IMR-90 (cell line): Measurements from ENCODE around the gene RAB36. TPM values are rescaled to one million over a fixed set of nuclear protein-coding genes. Genes with fewer than 3 reads are reported as not detected.

ENCODE experiments used
- ATAC-seq: fragments of 200-7000 bp; cut with Tn5 transposase; 2 replicates; pipeline ENCODE4 v1.9.1; 2020; ENCODE audit warnings: low read depth, mild to moderate bottlenecking, moderate library complexity
- BruUV-seq: library from RNA; stranded (reverse); fragments of 400-500 nt; replicated peaks from 2 replicates; lab custom pipeline; 2021; lab: Mats Ljungman, UMichigan
- CTCF ChIA-PET: fragments of 300-600 bp; formaldehyde crosslinking; extraction: SDS; loops from one replicate; lab custom pipeline; 2021; ENCODE audit warnings: antibody characterized with exemption; lab: Yijun Ruan, JAX
- POLR2A ChIA-PET: fragments of 300-600 bp; sonication (Branson Sonifier 250); formaldehyde crosslinking; loops from one replicate; lab custom pipeline; 2022; ENCODE audit warnings: antibody characterized with exemption; ENCODE audit not compliant: unreplicated experiment; lab: Charles Lee
- DNase-seq: peaks from one replicate; pipeline ENCODE4 v3.0.0; 2013
- H2AFZ ChIP-seq: replicated peaks from 2 replicates; pipeline ENCODE3; 2013; ENCODE audit warnings: low read length, mild to moderate bottlenecking; ENCODE audit not compliant: poor library complexity
- H2AK5ac ChIP-seq: 2 replicates; pipeline ENCODE4 v1.6.1; 2013; ENCODE audit warnings: low read depth, low read length, inconsistent platforms
- H2AK9ac ChIP-seq: replicated peaks from 2 replicates; pipeline ENCODE3; 2013; ENCODE audit warnings: mild to moderate bottlenecking, low read depth, low read length, moderate library complexity; ENCODE audit not compliant: poor library complexity
- H2BK120ac ChIP-seq: 2 replicates; pipeline ENCODE4 v1.6.1; 2013; ENCODE audit warnings: low read depth, low read length, inconsistent platforms
- H2BK15ac ChIP-seq: 3 replicates; pipeline ENCODE4 v1.6.1; 2013; ENCODE audit warnings: low read depth, low read length, inconsistent platforms
- H2BK20ac ChIP-seq: 2 replicates; pipeline ENCODE4 v1.6.1; 2013; ENCODE audit warnings: low read depth, mild to moderate bottlenecking, inconsistent platforms, low read length, moderate library complexity
- H2BK5ac ChIP-seq: 2 replicates; pipeline ENCODE4 v1.6.1; 2013; ENCODE audit warnings: mild to moderate bottlenecking, low read depth, low read length, inconsistent platforms; ENCODE audit not compliant: poor library complexity, severe bottlenecking
- H3K14ac ChIP-seq: replicated peaks from 2 replicates; pipeline ENCODE4 v1.6.1; 2013; ENCODE audit warnings: low read depth, low read length, inconsistent platforms
- H3K18ac ChIP-seq: 2 replicates; pipeline ENCODE4 v1.6.1; 2013; ENCODE audit warnings: low read depth, low read length, control low read depth
- H3K23ac ChIP-seq: 2 replicates; pipeline ENCODE4 v1.6.1; 2013; ENCODE audit warnings: low read depth, low read length, inconsistent platforms
- H3K27ac ChIP-seq: 2 replicates; pipeline ENCODE4 v1.5.1; 2013; ENCODE audit warnings: mild to moderate bottlenecking, control low read depth, low read length; ENCODE audit not compliant: insufficient read depth
- H3K27me3 ChIP-seq: 2 replicates; pipeline ENCODE4 v1.6.1; 2013; ENCODE audit warnings: low read length; ENCODE audit not compliant: control insufficient read depth, insufficient read depth
- H3K36me3 ChIP-seq: 2 replicates; pipeline ENCODE4 v1.6.1; 2013; ENCODE audit warnings: low read length, mixed read lengths; ENCODE audit not compliant: control insufficient read depth, insufficient read depth
- H3K4ac ChIP-seq: 2 replicates; pipeline ENCODE4 v1.6.1; 2013; ENCODE audit warnings: low read depth, low read length, inconsistent platforms
- H3K4me1 ChIP-seq: 2 replicates; pipeline ENCODE4 v1.6.1; 2013; ENCODE audit warnings: low read length, mixed read lengths; ENCODE audit not compliant: control insufficient read depth, insufficient read depth
- H3K4me2 ChIP-seq: 2 replicates; pipeline ENCODE4 v1.6.1; 2013; ENCODE audit warnings: low read depth, mild to moderate bottlenecking, control low read depth, low read length, moderate library complexity
- H3K4me3 ChIP-seq: 2 replicates; pipeline ENCODE4 v1.5.1; 2013; ENCODE audit warnings: low read depth, mild to moderate bottlenecking, control low read depth, low read length, moderate library complexity; ENCODE audit not compliant: insufficient read depth
- H3K56ac ChIP-seq: 2 replicates; pipeline ENCODE4 v1.6.1; 2013; ENCODE audit warnings: low read length, inconsistent platforms; ENCODE audit not compliant: insufficient read depth; ENCODE audit errors: extremely low read depth
- H3K79me1 ChIP-seq, 2 experiments: 2 replicates each; pipeline ENCODE4 v1.6.1; 2013; ENCODE audit warnings: low read length in 2 of 2, inconsistent platforms in 1 of 2, low read depth in 1 of 2
- H3K9ac ChIP-seq: 2 replicates; pipeline ENCODE4 v1.6.1; 2013; ENCODE audit warnings: low read depth, low read length, control low read depth
- H3K9me1 ChIP-seq: 2 replicates; pipeline ENCODE4 v1.6.1; 2013; ENCODE audit warnings: low read length, inconsistent platforms; ENCODE audit not compliant: insufficient read depth
- H3K9me3 ChIP-seq: 2 replicates; pipeline ENCODE4 v1.6.1; 2013; ENCODE audit warnings: low read length; ENCODE audit not compliant: control insufficient read depth, insufficient read depth
- H4K20me1 ChIP-seq: 2 replicates; pipeline ENCODE4 v1.6.1; 2013; ENCODE audit warnings: low read length, inconsistent platforms; ENCODE audit not compliant: insufficient read depth
- H4K5ac ChIP-seq: 2 replicates; pipeline ENCODE4 v1.6.1; 2013; ENCODE audit warnings: mild to moderate bottlenecking, low read depth, low read length, control low read depth
- H4K8ac ChIP-seq, 2 experiments: 2 replicates each; pipeline ENCODE4 v1.6.1; 2013; ENCODE audit warnings: low read depth in 2 of 2, low read length in 2 of 2, control low read depth in 1 of 2, inconsistent platforms in 1 of 2
- H4K91ac ChIP-seq: 2 replicates; pipeline ENCODE4 v1.6.1; 2013; ENCODE audit warnings: low read depth, low read length, inconsistent platforms; ENCODE audit not compliant: insufficient read depth
- BHLHE40 ChIP-seq: fragments of 150-350 bp; IDR thresholded peaks from 2 replicates; pipeline ENCODE4 v1.6.1; 2016; ENCODE audit warnings: mild to moderate bottlenecking, low read depth, low read length
- CEBPB ChIP-seq: IDR thresholded peaks from 2 replicates; pipeline ENCODE4 v1.6.1; 2012; ENCODE audit warnings: low read depth, low read length, improper control_type of control experiment
- CHD1 ChIP-seq: IDR thresholded peaks from 2 replicates; pipeline ENCODE4 v1.6.1; 2012; ENCODE audit warnings: low read depth, low read length, improper control_type of control experiment
- FOS ChIP-seq: fragments of 150-350 bp; IDR thresholded peaks from 2 replicates; pipeline ENCODE4 v1.6.1; 2016; ENCODE audit warnings: low read depth, low read length
- MAFK ChIP-seq: IDR thresholded peaks from 2 replicates; pipeline ENCODE4 v1.6.1; 2012; ENCODE audit warnings: low read depth, low read length, improper control_type of control experiment
- MAZ ChIP-seq: IDR thresholded peaks from 2 replicates; pipeline ENCODE4 v1.6.1; 2012; ENCODE audit warnings: low read depth, mild to moderate bottlenecking, low read length, improper control_type of control experiment, moderate library complexity, borderline replicate concordance
- MXI1 ChIP-seq: IDR thresholded peaks from 2 replicates; pipeline ENCODE4 v1.6.1; 2012; ENCODE audit warnings: low read depth, mild to moderate bottlenecking, low read length, moderate library complexity, borderline replicate concordance
- NFE2L2 ChIP-seq: fragments of 150-350 bp; IDR thresholded peaks from 2 replicates; pipeline ENCODE4 v1.6.1; 2016; ENCODE audit warnings: low read depth, mild to moderate bottlenecking, low read length
- RAD21 ChIP-seq: IDR thresholded peaks from 2 replicates; pipeline ENCODE4 v1.6.1; 2012; ENCODE audit warnings: low read length, improper control_type of control experiment
- SMC3 ChIP-seq: fragments of 150-350 bp; IDR thresholded peaks from 2 replicates; pipeline ENCODE4 v1.6.1; 2016; ENCODE audit warnings: low read depth, mild to moderate bottlenecking, antibody characterized with exemption, low read length, moderate library complexity
- WGBS, 2 experiments: methylation state at CpG; one replicate each; pipeline versions ENCODE4 v1.1.5 to v1.1.7; 2013; ENCODE audit warnings: missing lambda C conversion rate in 2 of 2; ENCODE audit not compliant: insufficient read length in 1 of 2; ENCODE audit errors: extremely low coverage in 2 of 2; 5-methylcytosine and 5-hydroxymethylcytosine counted together
- dilution Hi-C: fragments of 300-500 bp; cut with HindIII; formaldehyde crosslinking; loops from one replicate; pipeline ENCODE4 v1.14.3; 2018; ENCODE audit warnings: low sequenced_read_pairs; ENCODE audit not compliant: unreplicated experiment
- in situ Hi-C: fragments of 300-500 bp; cut with MboI; formaldehyde crosslinking; loops from 3 replicates; pipeline ENCODE4 v1.14.3; 2019; ENCODE audit warnings: low sequenced_read_pairs, inconsistent platforms, mixed read lengths
- intact Hi-C: fragments of 100-400 bp; cut with micrococcal nuclease; formaldehyde crosslinking; loops from 2 replicates; pipeline ENCODE4 v1.10.0; 2022
- polyA plus RNA-seq, 3 experiments: library from polyadenylated mRNA; depleted of rRNA; stranded (reverse); fragments of >200 nt; gene quantifications; 2 replicates each; pipeline ENCODE4 v1.2.3, GENCODE V29; 2012; ENCODE audit warnings: low replicate concordance in 1 of 3
- total RNA-seq: library from RNA; depleted of rRNA; stranded (reverse); fragments of >200 nt; gene quantifications from 2 replicates; pipeline ENCODE4 v1.2.3, GENCODE V29; 2012
- TF ChIP-seq, protein P1 (sequence below): fragments of 150-350 bp; IDR thresholded peaks from 2 replicates; pipeline ENCODE4 v1.6.1; 2017; ENCODE audit warnings: mild to moderate bottlenecking, antibody characterized with exemption, low read length, low read depth

Gene RAB36
- total and polyA plus RNA-seq, 2 of the 4 experiments (the other 2 are of a cell fraction): 3.6 to 4.0 TPM

GRCh38 chr22:23118647-23119493 is 26.4 kb upstream of the RAB36 start:
- Histone ChIP-seq H4K8ac (no peak overlapping the region), H3K4me2 (no peak overlapping the region), H3K9ac (no peak overlapping the region), H2AFZ (peak overlapping the region; percentile 67), H2BK120ac (no peak overlapping the region), H3K4ac (no peak overlapping the region), H4K5ac (no peak overlapping the region), H3K4me1 (no peaks in the 10 kb centered on the region), H2BK15ac (no peak overlapping the region), H4K91ac (no peak overlapping the region), H3K56ac (no peak overlapping the region), H4K20me1 (no peaks in the 10 kb centered on the region; the same call in 1 of the 2 replicates), H3K79me1 (no peaks in the 10 kb centered on the region), H3K27ac (no peak overlapping the region), H2AK9ac (no peak overlapping the region), H3K36me3 (no peaks in the 10 kb centered on the region), H3K23ac (no peak overlapping the region), H3K4me3 (no peak overlapping the region), H3K9me1 (no peaks in the 10 kb centered on the region), H2BK20ac (no peak overlapping the region), H3K14ac (no peak overlapping the region), H3K9me3 (no peaks in the 10 kb centered on the region), H3K27me3 (no peaks in the 10 kb centered on the region; the same call in 1 of the 2 replicates), H2BK5ac (no peak overlapping the region), H2AK5ac (no peak overlapping the region), H3K18ac (no peak overlapping the region)
- ChIA-PET POLR2A (no interaction called here), CTCF (no interaction called here)
- in situ Hi-C loops (no loop called here), intact Hi-C loops (no loop called here), dilution Hi-C loops (no loop called here)
- BruUV-seq: no TSS peak
- TF ChIP-seq CHD1 (no peak), SMC3 (no peak), CEBPB (no peak), NFE2L2 (no peak), MAZ (no peak), RAD21 (no peak), MAFK (no peak), FOS (no peak), BHLHE40 (no peak), MXI1 (no peak)
- TF ChIP-seq, protein P1, sequence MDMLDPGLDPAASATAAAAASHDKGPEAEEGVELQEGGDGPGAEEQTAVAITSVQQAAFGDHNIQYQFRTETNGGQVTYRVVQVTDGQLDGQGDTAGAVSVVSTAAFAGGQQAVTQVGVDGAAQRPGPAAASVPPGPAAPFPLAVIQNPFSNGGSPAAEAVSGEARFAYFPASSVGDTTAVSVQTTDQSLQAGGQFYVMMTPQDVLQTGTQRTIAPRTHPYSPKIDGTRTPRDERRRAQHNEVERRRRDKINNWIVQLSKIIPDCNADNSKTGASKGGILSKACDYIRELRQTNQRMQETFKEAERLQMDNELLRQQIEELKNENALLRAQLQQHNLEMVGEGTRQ: no peak
- DNase-seq: no peak
- 81% methylated on average over 2 of the region's 7 CpGs; no CpG with 5 or more reads in 1 of the 2 experiments for WGBS, 2 experiments
- ATAC-seq: no peak
